Cardiac septum (tissue), 1 donor: ENCODE results near the gene PHLPP2. TPM values are rescaled to one million over a fixed set of nuclear protein-coding genes. Genes with fewer than 3 reads are reported as not detected.
"Not testable (repeated sequence)": the region's sequence is repeated elsewhere in the genome, so short reads cannot be mapped to it uniquely, and the experiment has no call there.

Experiments used
- DNase-seq: peaks from one replicate; pipeline ENCODE4 v3.0.0-alpha.2; 2020; ENCODE audit warnings: low spot score
- intact Hi-C: fragments of 100-400 bp; cut with DNase I; formaldehyde crosslinking; loops from one replicate; pipeline ENCODE4 v1.14.0; 2022
- total RNA-seq: library from RNA; stranded (reverse); fragmentation: NEBNext Ultra II Directional; extraction: Animal tissue kit (Norgen Biotek cat#: 25700); gene quantifications from one replicate; pipeline ENCODE4 v1.2.1, GENCODE V29; 2021
- donor health status: DM: no; HTN: no; CAD: no.

PHLPP2 gene
- total RNA-seq, 1 donor from 2014 or later: 6.6 TPM

- DNase-seq: no peak
- intact Hi-C loops: no loop called here
Measured at GRCh38 chr16:71629278-71630016, 95.1 kb downstream of the PHLPP2 start.

- no peak for DNase-seq
- intact Hi-C loops: no loop called here
Measured at GRCh38 chr16:71628810-71629209, 95.7 kb downstream of the PHLPP2 start.

- no peak for DNase-seq
- intact Hi-C loops: no loop called here
Measured at GRCh38 chr16:71627731-71628181, 96.7 kb downstream of the PHLPP2 start.

- no peak for DNase-seq
- intact Hi-C loops: no loop called here
Measured at GRCh38 chr16:71626858-71627213, 97.7 kb downstream of the PHLPP2 start.

- DNase-seq: no peak
- intact Hi-C loops: no loop called here
Measured at GRCh38 chr16:71626018-71626857, 98.3 kb downstream of the PHLPP2 start, which contains the start of gene MARVELD3. Gene MARVELD3 (plus strand): TSS chr16:71626184. CDS start chr16:71626230, 46 bp downstream.

GRCh38 chr16:71625113-71625850 is 99.2 kb downstream of the PHLPP2 start:
- intact Hi-C loops: no loop called here
- DNase-seq: no peak

- DNase-seq: no peak
- intact Hi-C loops: no loop called here
Measured at GRCh38 chr16:71623597-71623996, 100.9 kb downstream of the PHLPP2 start.

GRCh38 chr16:71622088-71622487 is 102.4 kb downstream of the PHLPP2 start:
- no peak for DNase-seq
- intact Hi-C loops: no loop called here

GRCh38 chr16:71618429-71618828 is 106.1 kb downstream of the PHLPP2 start:
- no peak for DNase-seq
- intact Hi-C loops: no loop called here

GRCh38 chr16:71614956-71615355 is 109.5 kb downstream of the PHLPP2 start:
- intact Hi-C loops, DNase-seq: not testable (repeated sequence)

- intact Hi-C loops: loop anchor here (2.0 kb wide), 1 partner anchor 198 kb away; no protein-coding TSS in a partner anchor
Measured at GRCh38 chr16:71610936-71611871, 113.3 kb downstream of the PHLPP2 start.

GRCh38 chr16:71610447-71610846 is 114.1 kb downstream of the PHLPP2 start:
- no peak for DNase-seq
- intact Hi-C loops: loop anchor here (2.0 kb wide), 1 partner anchor 198 kb away; no protein-coding TSS in a partner anchor

More at GRCh38 chr16:71610936-71611871, 113.3 kb downstream of the PHLPP2 start:
- DNase-seq: peak; percentile 79

GRCh38 chr16:71609066-71609465 is 115.4 kb downstream of the PHLPP2 start:
- intact Hi-C loops: no loop called here

GRCh38 chr16:71600822-71601221 is 123.7 kb downstream of the PHLPP2 start:
- DNase-seq: no peak
- intact Hi-C loops: no loop called here

More at GRCh38 chr16:71609066-71609465, 115.4 kb downstream of the PHLPP2 start:
- DNase-seq: no peak

GRCh38 chr16:71598426-71598825 is 126.1 kb downstream of the PHLPP2 start:
- intact Hi-C loops, DNase-seq: not testable (repeated sequence)

- intact Hi-C loops: not testable (repeated sequence)
Measured at GRCh38 chr16:71595340-71595826, 129.1 kb downstream of the PHLPP2 start.

More at GRCh38 chr16:71595340-71595826, 129.1 kb downstream of the PHLPP2 start:
- DNase-seq: not testable (repeated sequence)
